ENCODE results near the gene CHMP6.

CHMP6 gene

DNA sequence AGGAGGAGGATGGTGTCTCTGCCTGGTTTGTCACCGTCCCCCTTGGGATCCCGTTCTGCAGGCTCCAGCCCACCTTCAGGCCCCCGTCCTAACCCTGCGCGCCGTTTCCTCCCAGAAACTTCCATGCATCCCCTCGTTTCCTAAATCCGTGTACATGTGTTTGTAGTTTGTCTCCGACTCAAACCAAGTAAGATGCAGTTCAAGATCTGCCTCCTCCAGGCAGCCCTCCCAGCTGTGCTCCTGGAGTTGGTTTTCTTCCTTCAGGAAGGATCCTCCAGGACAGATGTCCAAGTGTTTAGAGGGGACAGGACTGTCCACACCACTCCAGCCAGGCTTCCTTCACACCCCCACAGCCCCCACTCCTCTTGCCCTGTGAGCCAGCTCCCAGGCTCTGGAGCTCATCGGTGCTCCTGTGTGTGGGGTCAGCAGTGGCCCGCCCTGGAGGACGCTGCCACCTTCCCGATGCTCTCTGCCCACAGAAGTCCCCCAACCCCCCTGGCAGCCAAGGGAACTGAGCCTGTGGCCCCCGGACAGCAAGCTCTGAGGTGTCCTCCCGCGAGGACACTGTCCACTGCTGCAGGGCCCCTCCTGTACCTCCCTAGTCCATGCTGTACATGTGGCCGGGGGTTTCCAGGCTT lies 54.6 kb downstream of the CHMP6 start:
- no peak for DNase-seq

GRCh38 chr17:81046770-81047359 lies 55.2 kb downstream of the CHMP6 start:
- no peak for DNase-seq

DNA sequence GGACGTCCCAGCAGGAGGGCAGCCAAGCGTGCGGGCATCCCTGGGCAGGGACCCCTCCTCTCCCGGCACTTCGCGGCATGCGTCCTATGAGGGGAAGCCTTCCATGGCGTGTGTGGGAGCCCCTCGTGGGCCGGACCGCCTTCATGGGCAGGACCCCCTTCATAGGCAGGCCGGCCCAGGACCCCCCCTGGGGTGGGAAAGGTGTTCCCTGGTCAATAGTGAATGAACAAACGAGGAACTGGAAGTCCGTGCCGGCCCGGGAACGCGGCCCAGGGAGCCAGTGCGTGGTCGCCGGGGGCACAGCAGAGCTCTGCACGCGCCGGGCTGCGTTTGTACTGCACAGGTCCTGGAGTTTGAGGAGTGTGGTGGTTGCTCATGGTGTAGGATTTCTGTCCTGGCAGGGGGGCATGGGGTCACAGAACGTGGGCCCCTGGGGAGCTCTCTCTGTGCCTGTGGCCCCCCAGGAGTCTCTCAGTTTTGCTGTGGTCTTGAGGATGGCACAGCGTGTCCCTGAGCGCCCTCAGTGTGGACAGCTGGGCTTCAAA lies 57.3 kb downstream of the CHMP6 start:
- DNase-seq: no peak

DNA sequence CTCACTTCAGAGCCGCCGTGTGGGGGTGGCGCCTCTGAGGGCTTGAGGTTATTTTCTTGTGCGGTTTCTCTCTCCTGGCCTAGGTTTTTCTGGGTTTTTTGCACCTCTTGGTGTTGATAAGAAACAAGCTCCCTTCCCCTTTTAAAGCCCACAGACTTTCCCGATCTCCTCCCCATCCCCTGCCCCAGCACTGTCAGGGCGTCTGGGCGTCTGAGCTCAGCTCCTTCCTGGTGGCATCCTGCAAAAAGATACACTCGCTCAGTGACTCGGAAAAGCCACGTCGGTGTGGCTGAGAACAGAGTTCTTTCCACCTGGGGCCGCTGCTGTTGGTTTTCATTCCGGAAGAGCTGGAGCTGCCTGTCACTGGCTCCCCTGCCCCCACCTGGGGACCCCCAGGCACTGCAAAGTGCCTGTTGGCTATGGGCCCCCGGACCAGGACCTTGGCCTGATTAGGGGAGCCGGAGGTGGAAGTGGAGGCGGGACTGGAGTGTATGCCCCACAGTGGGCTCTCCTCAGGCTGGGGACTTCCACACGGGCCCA lies 57.8 kb downstream of the CHMP6 start:
- DNase-seq: no peak
